CD14-positive monocyte (primary cell): ENCODE measurements around the gene METTL1. TPM values are rescaled to one million over a fixed set of nuclear protein-coding genes. Genes with fewer than 3 reads are reported as not detected.

Experiments
- DNase-seq, 3 donors: peaks; one replicate each; pipeline ENCODE4 v3.0.0-alpha.2; 2011 to 2022
- H2AFZ ChIP-seq: 2 replicates; pipeline ENCODE4 v1.6.0; 2012; ENCODE audit warnings: mild to moderate bottlenecking, low read depth, low read length, inconsistent platforms; ENCODE audit not compliant: insufficient read depth, poor library complexity, severe bottlenecking
- H3K27ac ChIP-seq, 2 donors: 1 replicate in 1 of 2; 2 replicates in 1 of 2; pipeline ENCODE4 v1.5.1; 2012 to 2013; ENCODE audit warnings: low read length in 2 of 2, control low read depth in 1 of 2, inconsistent platforms in 1 of 2, low read depth in 1 of 2, mild to moderate bottlenecking in 1 of 2
- H3K27me3 ChIP-seq, 2 donors: one replicate each; pipeline versions ENCODE4 v1.6.0 to v1.6.1; 2011 to 2013; ENCODE audit warnings: low read length in 2 of 2; ENCODE audit not compliant: control insufficient read depth in 2 of 2, insufficient read depth in 2 of 2
- H3K36me3 ChIP-seq, 2 donors: replicated peaks in 1 of 2; 1 replicate in 1 of 2; 2 replicates in 1 of 2; pipeline versions ENCODE4 v1.5.1 to v1.6.1; 2012 to 2013; ENCODE audit warnings: low read length in 2 of 2, control low read depth in 1 of 2, inconsistent platforms in 1 of 2, mild to moderate bottlenecking in 1 of 2; ENCODE audit not compliant: insufficient read depth in 2 of 2, control insufficient read depth in 1 of 2
- H3K4me1 ChIP-seq, 2 donors: 1 replicate in 1 of 2; 2 replicates in 1 of 2; pipeline versions ENCODE4 v1.5.1 to v1.6.1; 2012 to 2013; ENCODE audit warnings: low read length in 2 of 2, control low read depth in 1 of 2, inconsistent platforms in 1 of 2, mild to moderate bottlenecking in 1 of 2, moderate library complexity in 1 of 2; ENCODE audit not compliant: insufficient read depth in 2 of 2, control insufficient read depth in 1 of 2
- H3K4me2 ChIP-seq: replicated peaks from 2 replicates; pipeline ENCODE3; 2012; ENCODE audit warnings: low read length, moderate library complexity, mild to moderate bottlenecking; ENCODE audit not compliant: poor library complexity, severe bottlenecking; ENCODE audit errors: extremely low read depth
- H3K4me3 ChIP-seq, 3 experiments: fragments of 200-600 bp in 1 of 3; sonication (generic) in 1 of 3; replicated peaks in 1 of 3; 1 replicate in 2 of 3; 2 replicates in 1 of 3; pipeline ENCODE4 v1.5.1; 2011 to 2013; ENCODE audit warnings: low read length in 3 of 3, mild to moderate bottlenecking in 3 of 3, control low read depth in 2 of 3, low read depth in 2 of 3, inconsistent platforms in 1 of 3, moderate library complexity in 1 of 3
- H3K79me2 ChIP-seq: 2 replicates; pipeline ENCODE4 v1.6.0; 2012; ENCODE audit warnings: mild to moderate bottlenecking, control low read depth, inconsistent platforms, low read length, moderate library complexity; ENCODE audit not compliant: insufficient read depth
- H3K9ac ChIP-seq: 2 replicates; pipeline ENCODE4 v1.6.0; 2017; ENCODE audit warnings: low read length, mild to moderate bottlenecking; ENCODE audit not compliant: insufficient read depth, poor library complexity, severe bottlenecking
- H3K9me3 ChIP-seq, 2 donors: replicated peaks in 1 of 2; 1 replicate in 1 of 2; 2 replicates in 1 of 2; pipeline versions ENCODE4 v1.5.1 to v1.6.1; 2012 to 2013; ENCODE audit warnings: low read length in 2 of 2, control low read depth in 1 of 2; ENCODE audit not compliant: control insufficient read depth in 1 of 2, insufficient read depth in 1 of 2
- H4K20me1 ChIP-seq: 2 replicates; pipeline ENCODE4 v1.6.0; 2012; ENCODE audit warnings: mild to moderate bottlenecking, low read length, control low read depth, moderate library complexity; ENCODE audit not compliant: insufficient read depth
- H3K27ac Mint-ChIP-seq, 7 donors: one replicate each; pipeline ENCODE4 v1.8.0; 2020; ENCODE audit warnings: mild to moderate bottlenecking in 7 of 7, mixed read lengths in 7 of 7, moderate library complexity in 6 of 7, inconsistent platforms in 2 of 7
- H3K27me3 Mint-ChIP-seq, 3 donors: one replicate each; pipeline ENCODE4 v1.8.0; 2021 to 2022; ENCODE audit warnings: low read depth in 3 of 3, mild to moderate bottlenecking in 3 of 3, mixed read lengths in 3 of 3, moderate library complexity in 3 of 3, inconsistent platforms in 1 of 3
- H3K36me3 Mint-ChIP-seq, 2 donors: one replicate each; pipeline ENCODE4 v1.8.0; 2020; ENCODE audit warnings: mixed read lengths in 2 of 2, inconsistent platforms in 1 of 2, mild to moderate bottlenecking in 1 of 2
- H3K4me1 Mint-ChIP-seq: one replicate; pipeline ENCODE4 v1.8.0; 2020; ENCODE audit warnings: mild to moderate bottlenecking, mixed read lengths
- H3K4me3 Mint-ChIP-seq, 2 donors: one replicate each; pipeline ENCODE4 v1.8.0; 2020; ENCODE audit warnings: mild to moderate bottlenecking in 2 of 2, mixed read lengths in 2 of 2, moderate library complexity in 1 of 2
- H3K9me3 Mint-ChIP-seq, 7 donors: one replicate each; pipeline ENCODE4 v1.8.0; 2020 to 2022; ENCODE audit warnings: mixed read lengths in 7 of 7, mild to moderate bottlenecking in 6 of 7, moderate library complexity in 6 of 7, inconsistent platforms in 2 of 7
- WGBS: methylation state at CpG from one replicate; pipeline ENCODE4 v1.1.5; 2013; ENCODE audit warnings: missing lambda C conversion rate; ENCODE audit not compliant: insufficient coverage; 5-methylcytosine and 5-hydroxymethylcytosine counted together
- intact Hi-C, 2 donors: fragments of 100-400 bp; cut with micrococcal nuclease; formaldehyde crosslinking; loops; one replicate each; pipeline versions ENCODE4 v1.15.0 to v1.15.1; 2023
- polyA plus RNA-seq, 3 donors: library from polyadenylated mRNA; depleted of rRNA in 1 of 3; unstranded in 2 of 3; stranded (reverse) in 1 of 3; fragments of 300-500 nt in 2 of 3; fragments of >200 nt in 1 of 3; fragmentation: Illumina TruSeq in 2 of 3; gene quantifications; 1 replicate in 2 of 3; 2 replicates in 1 of 3; pipeline ENCODE4 v1.2.3, GENCODE V29; 2012 to 2021
- TF ChIP-seq, protein P1 (sequence below): fragments of 200-600 bp; IDR thresholded peaks from one replicate; pipeline ENCODE4 v1.8.0; 2022; ENCODE audit warnings: antibody characterized with exemption, mild to moderate bottlenecking

Gene METTL1
- polyA plus RNA-seq, 3 donors = 3.4 to 5.0 (median 3.7) TPM

DNA sequence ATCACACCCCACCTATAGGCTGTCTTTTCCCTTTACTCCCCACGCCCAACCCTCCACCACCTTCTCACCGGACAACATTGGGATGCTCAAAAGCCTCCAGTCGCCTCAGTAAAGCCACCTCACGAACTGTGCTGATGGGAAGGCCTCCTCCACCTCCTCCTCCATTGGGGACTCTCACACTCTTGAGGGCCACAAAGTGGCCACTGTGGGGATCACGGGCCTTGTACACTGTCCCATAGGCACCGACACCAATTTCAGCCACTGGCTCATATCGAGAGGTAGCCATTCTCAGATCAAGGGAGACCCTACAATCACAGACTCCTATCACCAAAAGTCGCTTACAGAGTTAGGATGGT, 20.5 kb downstream of the METTL1 start:
- peak overlapping the region; percentile 72 for H3K9ac ChIP-seq

GRCh38 chr12:57750561-57751431, 21.1 kb downstream of the METTL1 start:
- Histone ChIP-seq H3K4me3 (peak overlapping the region in 1 of 3 experiments; percentile 81), H3K4me2 (peak overlapping the region; percentile 88), H3K27me3 (peaks cover 0 to 7% of the 10 kb centered on the region in 2 donors), H3K9me3 (no peaks in the 10 kb centered on the region), H3K27ac (peak overlapping the region; percentile 79 to 82), H3K4me1 (peaks cover 27 to 32% of the 10 kb centered on the region in 2 donors), H3K36me3 (peaks cover 14 to 39% of the 10 kb centered on the region in 2 donors), H3K9ac (peak overlapping the region; percentile 72), H2AFZ (peak overlapping the region; percentile 92), H3K79me2 (peaks cover 27% of the 10 kb centered on the region), H4K20me1 (no peaks in the 10 kb centered on the region)
- Mint-ChIP-seq H3K4me1 (peaks cover 37% of the 10 kb centered on the region), H3K27ac (peak overlapping the region in 6 of 7 donors; percentile 84 to 92 (median 88)), H3K4me3 (peak overlapping the region; percentile 82 to 96), H3K9me3 (no peaks in the 10 kb centered on the region), H3K36me3 (peaks cover 22 to 43% of the 10 kb centered on the region in 2 donors), H3K27me3 (peaks cover 7 to 13% (median 7%) of the 10 kb centered on the region in 3 donors)
- TF ChIP-seq, protein P1, sequence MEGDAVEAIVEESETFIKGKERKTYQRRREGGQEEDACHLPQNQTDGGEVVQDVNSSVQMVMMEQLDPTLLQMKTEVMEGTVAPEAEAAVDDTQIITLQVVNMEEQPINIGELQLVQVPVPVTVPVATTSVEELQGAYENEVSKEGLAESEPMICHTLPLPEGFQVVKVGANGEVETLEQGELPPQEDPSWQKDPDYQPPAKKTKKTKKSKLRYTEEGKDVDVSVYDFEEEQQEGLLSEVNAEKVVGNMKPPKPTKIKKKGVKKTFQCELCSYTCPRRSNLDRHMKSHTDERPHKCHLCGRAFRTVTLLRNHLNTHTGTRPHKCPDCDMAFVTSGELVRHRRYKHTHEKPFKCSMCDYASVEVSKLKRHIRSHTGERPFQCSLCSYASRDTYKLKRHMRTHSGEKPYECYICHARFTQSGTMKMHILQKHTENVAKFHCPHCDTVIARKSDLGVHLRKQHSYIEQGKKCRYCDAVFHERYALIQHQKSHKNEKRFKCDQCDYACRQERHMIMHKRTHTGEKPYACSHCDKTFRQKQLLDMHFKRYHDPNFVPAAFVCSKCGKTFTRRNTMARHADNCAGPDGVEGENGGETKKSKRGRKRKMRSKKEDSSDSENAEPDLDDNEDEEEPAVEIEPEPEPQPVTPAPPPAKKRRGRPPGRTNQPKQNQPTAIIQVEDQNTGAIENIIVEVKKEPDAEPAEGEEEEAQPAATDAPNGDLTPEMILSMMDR = no peak
- 91% methylated on average over 10 of the region's 15 CpGs for WGBS
- intact Hi-C loops = loop anchor here in 1 of 2 donors (10.0 kb wide), 1 partner anchor 206 kb away; the partner anchor contains the start of gene DCTN2
- no peak for DNase-seq

More for the DNA sequence above, 20.5 kb downstream of the METTL1 start:
- Histone ChIP-seq H3K4me3 (peak overlapping the region; percentile 36 to 81 (median 68)), H3K27me3 (peaks cover 0 to 7% of the 10 kb centered on the region in 2 donors), H3K79me2 (peaks cover 27% of the 10 kb centered on the region), H3K4me1 (peaks cover 32 to 37% of the 10 kb centered on the region in 2 donors), H4K20me1 (no peaks in the 10 kb centered on the region), H2AFZ (peak overlapping the region; percentile 92), H3K4me2 (peak overlapping the region; percentile 88), H3K9me3 (no peaks in the 10 kb centered on the region), H3K36me3 (peaks cover 14 to 38% of the 10 kb centered on the region in 2 donors), H3K27ac (peak overlapping the region; percentile 79 to 82)
- Mint-ChIP-seq H3K4me1 (peaks cover 37% of the 10 kb centered on the region), H3K27ac (peak overlapping the region; percentile 84 to 95 (median 89)), H3K4me3 (peak overlapping the region; percentile 82 to 96), H3K9me3 (no peaks in the 10 kb centered on the region), H3K27me3 (peaks cover 7 to 13% (median 7%) of the 10 kb centered on the region in 3 donors), H3K36me3 (peaks cover 22 to 41% of the 10 kb centered on the region in 2 donors)
- TF ChIP-seq, protein P1 = no peak
- DNase-seq = no peak
- intact Hi-C loops = loop anchor here in 1 of 2 donors (10.0 kb wide), 1 partner anchor 207 kb away; the partner anchor contains the start of gene DCTN2
- WGBS = 18% methylated on average over 7 of the region's 8 CpGs
